ENCODE results near the gene CNIH3.

GRCh38 chr1:224696891-224697765 is 81.0 kb downstream of the CNIH3 start:
- TF ChIP-seq CTCF (IDR thresholded peaks at IDR 0.05) (no peak), POLR2A (IDR thresholded peaks at IDR 0.05) (no peak)
